Uterus (tissue), 2 donors: ENCODE data around the gene IQCE.

ENCODE experiments used
- CTCF ChIP-seq, 4 experiments: fragments of 200-600 bp in 2 of 4; fragments of 450-650 bp in 2 of 4; sonication (generic) in 2 of 4; IDR thresholded peaks; one replicate each; pipeline ENCODE4 v1.5.1; 2016 to 2019; ENCODE audit warnings: antibody characterized with exemption in 4 of 4, mild to moderate bottlenecking in 2 of 4, moderate library complexity in 1 of 4
- POLR2A ChIP-seq, 2 donors: fragments of 450-650 bp; IDR thresholded peaks; one replicate each; pipeline ENCODE4 v1.6.1; 2016; ENCODE audit warnings: antibody characterized with exemption in 2 of 2, mild to moderate bottlenecking in 1 of 2, moderate library complexity in 1 of 2

GRCh38 chr7:2605608-2606538 is 47.1 kb downstream of the IQCE start:
- TF ChIP-seq POLR2A (IDR thresholded peaks at IDR 0.05) (no peak), CTCF (IDR thresholded peaks at IDR 0.05) (no peak)
